ENCODE results near the gene SOX5.
"Not testable (repeated sequence)": the region's sequence is repeated elsewhere in the genome, so short reads cannot be mapped to it uniquely, and the experiment has no call there.

Gene SOX5

GRCh38 chr12:23533265-23533664 is 416.2 kb downstream of the SOX5 start:
- peaks cover 13% of the 10 kb centered on the region for H3K9me3 Mint-ChIP-seq
- DNase-seq (ENCODE audit: low spot score) = no peak
- H3K27ac Mint-ChIP-seq = no peak overlapping the region
- no peaks in the 10 kb centered on the region for H3K36me3 Mint-ChIP-seq (ENCODE audit: low read depth)
- H3K4me1 Mint-ChIP-seq (ENCODE audit: low read depth) = no peaks in the 10 kb centered on the region
- H3K4me3 Mint-ChIP-seq = no peak overlapping the region
- H3K27me3 Mint-ChIP-seq (ENCODE audit: low read depth) = no peaks in the 10 kb centered on the region

GRCh38 chr12:23528316-23528715 is 421.2 kb downstream of the SOX5 start:
- DNase-seq (ENCODE audit: low spot score) = no peak
- H3K9me3 Mint-ChIP-seq = peaks cover 27% of the 10 kb centered on the region
- no peaks in the 10 kb centered on the region for H3K36me3 Mint-ChIP-seq (ENCODE audit: low read depth)
- H3K27ac Mint-ChIP-seq = no peak overlapping the region
- H3K4me3 Mint-ChIP-seq = no peak overlapping the region
- no peaks in the 10 kb centered on the region for H3K4me1 Mint-ChIP-seq (ENCODE audit: low read depth)
- no peaks in the 10 kb centered on the region for H3K27me3 Mint-ChIP-seq (ENCODE audit: low read depth)

GRCh38 chr12:23525450-23526072 is 423.9 kb downstream of the SOX5 start:
- Mint-ChIP-seq H3K9me3 (peaks cover 28% of the 10 kb centered on the region), H3K4me1 (ENCODE audit: low read depth) (no peaks in the 10 kb centered on the region), H3K4me3 (no peak overlapping the region), H3K27me3 (ENCODE audit: low read depth) (no peaks in the 10 kb centered on the region), H3K27ac (no peak overlapping the region), H3K36me3 (ENCODE audit: low read depth) (no peaks in the 10 kb centered on the region)
- no peak for DNase-seq (ENCODE audit: low spot score)

- Mint-ChIP-seq H3K4me3 (no peak overlapping the region), H3K27ac (no peak overlapping the region), H3K4me1 (ENCODE audit: low read depth) (no peaks in the 10 kb centered on the region), H3K36me3 (ENCODE audit: low read depth) (no peaks in the 10 kb centered on the region), H3K27me3 (ENCODE audit: low read depth) (no peaks in the 10 kb centered on the region), H3K9me3 (peaks cover 30% of the 10 kb centered on the region)
- no peak for DNase-seq (ENCODE audit: low spot score)
Observed at GRCh38 chr12:23523339-23523738, 426.1 kb downstream of the SOX5 start.

GRCh38 chr12:23519444-23519843 is 430.0 kb downstream of the SOX5 start:
- not testable (repeated sequence) for H3K27me3 Mint-ChIP-seq (ENCODE audit: low read depth); H3K4me1 Mint-ChIP-seq (ENCODE audit: low read depth); H3K36me3 Mint-ChIP-seq (ENCODE audit: low read depth); H3K27ac Mint-ChIP-seq; H3K4me3 Mint-ChIP-seq; DNase-seq (ENCODE audit: low spot score)
- peaks cover 20% of the 10 kb centered on the region for H3K9me3 Mint-ChIP-seq

GRCh38 chr12:23515785-23516184 is 433.7 kb downstream of the SOX5 start:
- H3K27me3 Mint-ChIP-seq (ENCODE audit: low read depth); DNase-seq (ENCODE audit: low spot score); H3K4me3 Mint-ChIP-seq; H3K36me3 Mint-ChIP-seq (ENCODE audit: low read depth); H3K4me1 Mint-ChIP-seq (ENCODE audit: low read depth); H3K27ac Mint-ChIP-seq: not testable (repeated sequence)
- H3K9me3 Mint-ChIP-seq = peaks cover 28% of the 10 kb centered on the region

- peaks cover 35% of the 10 kb centered on the region for H3K9me3 Mint-ChIP-seq
- no peaks in the 10 kb centered on the region for H3K36me3 Mint-ChIP-seq (ENCODE audit: low read depth)
- H3K4me1 Mint-ChIP-seq (ENCODE audit: low read depth) = no peaks in the 10 kb centered on the region
- no peak for DNase-seq (ENCODE audit: low spot score)
- no peak overlapping the region for H3K4me3 Mint-ChIP-seq
- no peak overlapping the region for H3K27ac Mint-ChIP-seq
- H3K27me3 Mint-ChIP-seq (ENCODE audit: low read depth) = no peaks in the 10 kb centered on the region
Observed at GRCh38 chr12:23510484-23510883, 439.0 kb downstream of the SOX5 start.

- H3K4me1 Mint-ChIP-seq (ENCODE audit: low read depth); H3K4me3 Mint-ChIP-seq; H3K27ac Mint-ChIP-seq; DNase-seq (ENCODE audit: low spot score); H3K36me3 Mint-ChIP-seq (ENCODE audit: low read depth); H3K27me3 Mint-ChIP-seq (ENCODE audit: low read depth): not testable (repeated sequence)
- peaks cover 35% of the 10 kb centered on the region for H3K9me3 Mint-ChIP-seq
Observed at GRCh38 chr12:23509832-23510231, 439.6 kb downstream of the SOX5 start.

- H3K4me1 Mint-ChIP-seq (ENCODE audit: low read depth); DNase-seq (ENCODE audit: low spot score); H3K4me3 Mint-ChIP-seq; H3K36me3 Mint-ChIP-seq (ENCODE audit: low read depth); H3K27me3 Mint-ChIP-seq (ENCODE audit: low read depth); H3K27ac Mint-ChIP-seq: not testable (repeated sequence)
- H3K9me3 Mint-ChIP-seq = peaks cover 24% of the 10 kb centered on the region
Observed at GRCh38 chr12:23507785-23508184, 441.7 kb downstream of the SOX5 start.

GRCh38 chr12:23505736-23506135 is 443.7 kb downstream of the SOX5 start:
- H3K4me1 Mint-ChIP-seq (ENCODE audit: low read depth); H3K27me3 Mint-ChIP-seq (ENCODE audit: low read depth); H3K36me3 Mint-ChIP-seq (ENCODE audit: low read depth); H3K4me3 Mint-ChIP-seq; DNase-seq (ENCODE audit: low spot score); H3K27ac Mint-ChIP-seq: not testable (repeated sequence)
- peaks cover 23% of the 10 kb centered on the region for H3K9me3 Mint-ChIP-seq

GRCh38 chr12:23504641-23505399 is 444.6 kb downstream of the SOX5 start:
- Mint-ChIP-seq H3K9me3 (peaks cover 21% of the 10 kb centered on the region), H3K27me3 (ENCODE audit: low read depth) (no peaks in the 10 kb centered on the region), H3K27ac (no peak overlapping the region), H3K4me1 (ENCODE audit: low read depth) (no peaks in the 10 kb centered on the region), H3K4me3 (no peak overlapping the region), H3K36me3 (ENCODE audit: low read depth) (no peaks in the 10 kb centered on the region)
- no peak for DNase-seq (ENCODE audit: low spot score)

GRCh38 chr12:23504043-23504442 is 445.4 kb downstream of the SOX5 start:
- Mint-ChIP-seq H3K27me3 (ENCODE audit: low read depth) (no peaks in the 10 kb centered on the region), H3K27ac (no peak overlapping the region)

GRCh38 chr12:23503544-23503943 is 445.9 kb downstream of the SOX5 start:
- H3K9me3 Mint-ChIP-seq = peaks cover 25% of the 10 kb centered on the region
- H3K36me3 Mint-ChIP-seq (ENCODE audit: low read depth) = no peaks in the 10 kb centered on the region
- no peaks in the 10 kb centered on the region for H3K4me1 Mint-ChIP-seq (ENCODE audit: low read depth)
- no peak overlapping the region for H3K4me3 Mint-ChIP-seq
- no peak for DNase-seq (ENCODE audit: low spot score)
- no peak overlapping the region for H3K27ac Mint-ChIP-seq
- H3K27me3 Mint-ChIP-seq (ENCODE audit: low read depth) = no peaks in the 10 kb centered on the region

More at GRCh38 chr12:23504043-23504442, 445.4 kb downstream of the SOX5 start:
- Mint-ChIP-seq H3K36me3 (ENCODE audit: low read depth) (no peaks in the 10 kb centered on the region), H3K4me3 (no peak overlapping the region), H3K4me1 (ENCODE audit: low read depth) (no peaks in the 10 kb centered on the region), H3K9me3 (peaks cover 20% of the 10 kb centered on the region)
- no peak for DNase-seq (ENCODE audit: low spot score)

- Mint-ChIP-seq H3K4me3 (no peak overlapping the region), H3K27me3 (ENCODE audit: low read depth) (no peaks in the 10 kb centered on the region), H3K9me3 (peaks cover 30% of the 10 kb centered on the region), H3K27ac (no peak overlapping the region), H3K36me3 (ENCODE audit: low read depth) (no peaks in the 10 kb centered on the region), H3K4me1 (ENCODE audit: low read depth) (no peaks in the 10 kb centered on the region)
- no peak for DNase-seq (ENCODE audit: low spot score)
Observed at GRCh38 chr12:23502259-23502658, 447.2 kb downstream of the SOX5 start.

GRCh38 chr12:23495472-23495871 is 454.0 kb downstream of the SOX5 start:
- Mint-ChIP-seq H3K27ac (no peak overlapping the region), H3K27me3 (ENCODE audit: low read depth) (no peaks in the 10 kb centered on the region), H3K4me3 (no peak overlapping the region), H3K4me1 (ENCODE audit: low read depth) (no peaks in the 10 kb centered on the region), H3K9me3 (peaks cover 24% of the 10 kb centered on the region), H3K36me3 (ENCODE audit: low read depth) (no peaks in the 10 kb centered on the region)
- no peak for DNase-seq (ENCODE audit: low spot score)
